Psoas muscle (tissue), 8 donors: Measurements from ENCODE around the gene TMED7. TPM values are rescaled to one million over a fixed set of nuclear protein-coding genes. Genes with fewer than 3 reads are reported as not detected.

Source experiments
- ATAC-seq, 4 donors: fragments of 200-7000 bp; cut with Tn5 transposase; one replicate each; pipeline ENCODE4 v1.9.1; 2020; ENCODE audit warnings: moderate library complexity in 3 of 4, mild to moderate bottlenecking in 2 of 4
- DNase-seq, 2 donors: peaks; one replicate each; pipeline ENCODE4 v3.0.0-alpha.2; 2020
- H3K27ac ChIP-seq: fragments of 200-600 bp; one replicate; pipeline ENCODE4 v1.8.0; 2022
- H3K27me3 ChIP-seq, 3 donors: fragments of 200-600 bp in 1 of 3; one replicate each; pipeline versions ENCODE4 v1.6.1 to v1.8.0; 2013 to 2022; ENCODE audit warnings: low read length in 2 of 3, mild to moderate bottlenecking in 2 of 3, moderate library complexity in 1 of 3; ENCODE audit not compliant: insufficient read depth in 3 of 3
- H3K36me3 ChIP-seq, 2 donors: fragments of 200-600 bp in 1 of 2; one replicate each; pipeline versions ENCODE4 v1.6.1 to v1.8.0; 2013 to 2022; ENCODE audit warnings: low read depth in 1 of 2, mild to moderate bottlenecking in 1 of 2, moderate library complexity in 1 of 2; ENCODE audit not compliant: insufficient read depth in 1 of 2
- H3K4me1 ChIP-seq: fragments of 200-600 bp; one replicate; pipeline ENCODE4 v1.8.0; 2022
- H3K4me3 ChIP-seq: fragments of 200-600 bp; one replicate; pipeline ENCODE4 v1.8.0; 2022; ENCODE audit warnings: mild to moderate bottlenecking
- H3K9me3 ChIP-seq: fragments of 200-600 bp; one replicate; pipeline ENCODE4 v1.8.0; 2022
- CTCF ChIP-seq: fragments of 200-600 bp; IDR thresholded peaks from one replicate; pipeline ENCODE4 v1.8.0; 2022; ENCODE audit warnings: antibody characterized with exemption
- WGBS, 3 donors: extraction: QIAGEN DNeasy Blood & Tissue Kit; methylation state at CpG; one replicate each; pipeline versions ENCODE4 v1.1.6 to v1.1.7; 2013; 5-methylcytosine and 5-hydroxymethylcytosine counted together
- intact Hi-C, 2 donors: fragments of 100-400 bp; cut with DNase I; formaldehyde crosslinking; loops; one replicate each; pipeline versions ENCODE4 v1.11.0 to v1.14.2; 2022
- polyA plus RNA-seq, 3 donors: library from polyadenylated mRNA; stranded (reverse); fragments of 200-250 nt; gene quantifications; one replicate each; pipeline ENCODE4 v1.2.3, GENCODE V29; 2013
- total RNA-seq, 4 donors: library from RNA; stranded (reverse); fragmentation: NEBNext Ultra II Directional in 2 of 4; extraction: Animal tissue kit (Norgen Biotek cat#: 25700) in 2 of 4; gene quantifications; one replicate each; pipeline versions ENCODE4 v1.2.1 to v1.2.4, GENCODE V29; 2021 to 2023
- donor health status: healthy with polysubstance abuse.
- donor health status: DM: no; HTN: no; CAD: no; lungs with moderate emphysema.
- donor health status: Bipolar disorder and iron deficiency.
- donor health status: healthy.
- donor health status: DM: yes; HTN: yes; CAD: no.
- donor health status: DM: no; HTN: no; CAD: no.
- donor health status: DM: no; HTN: no; CAD: no.
- donor health status: DM: yes; HTN: yes; CAD: no.

The TMED7 gene
- total and polyA plus RNA-seq, 7 donors: 18.3 to 59.0 (median 34.2) TPM

DNA sequence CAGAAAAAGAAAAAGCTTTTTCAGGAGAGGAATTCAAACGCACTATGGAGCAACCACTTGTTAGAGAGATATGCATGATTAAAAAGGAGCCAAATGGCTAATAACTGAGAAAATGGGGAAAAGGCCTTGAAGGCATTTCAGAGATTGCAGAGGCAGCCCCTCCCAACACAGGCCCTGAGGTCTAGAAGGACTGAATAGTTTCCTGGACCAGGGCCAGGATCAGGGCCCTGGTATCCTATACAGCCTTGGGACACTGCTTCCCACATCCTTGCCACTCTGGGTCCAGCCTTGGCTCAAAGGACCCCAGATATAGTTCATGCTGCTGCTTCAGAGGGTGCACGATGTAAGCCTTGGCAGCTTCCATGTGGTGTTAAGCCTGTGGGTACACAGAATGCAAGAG is 60.6 kb downstream of the TMED7 start:
- WGBS, 3 donors: 45 to 63% (median 50%) methylated on average over 2 of the region's 2 CpGs
- Histone ChIP-seq H3K9me3 (no peaks in the 10 kb centered on the region), H3K36me3 (no peaks in the 10 kb centered on the region), H3K4me1 (peaks cover 13% of the 10 kb centered on the region), H3K4me3 (no peak overlapping the region), H3K27me3 (no peaks in the 10 kb centered on the region), H3K27ac (no peak overlapping the region)
- no peak for TF ChIP-seq CTCF
- DNase-seq (no peak), ATAC-seq (peak in 1 of 4 donors; percentile 20)
- intact Hi-C loops: no loop called here

Other genes with a start within 250 kb of the TMED7 start
- gene FEM1C, start 81.3 kb downstream of the TMED7 start, total RNA-seq: 10 to 100 TPM; 26.0 to 44.5 (median 32.8) TPM
- gene FEM1C, start 81.3 kb downstream of the TMED7 start, polyA plus RNA-seq: 10 to 100 TPM in 2 of 3 donors, 1 to 10 TPM in 1; 9.1 to 24.0 (median 15.8) TPM
- 1 to 10 TPM; 1.2 to 4.9 (median 1.7) TPM for gene TICAM2, start 23.6 kb downstream of the TMED7 start, total RNA-seq
- gene TICAM2, start 23.6 kb downstream of the TMED7 start, polyA plus RNA-seq: 1 to 10 TPM in 2 of 3 donors, under 1 TPM in 1; 0.63 to 2.9 (median 1.3) TPM
- 1 to 10 TPM; 1.0 to 2.7 (median 2.4) TPM for gene CDO1, start 190.6 kb upstream of the TMED7 start, total RNA-seq
- 1 to 10 TPM; 3.0 to 5.2 (median 4.6) TPM for gene CDO1, start 190.6 kb upstream of the TMED7 start, polyA plus RNA-seq
- 10 to 100 TPM; 20.3 to 32.8 (median 27.1) TPM for gene ATG12, start 215.5 kb upstream of the TMED7 start, total RNA-seq
- 10 to 100 TPM; 19.6 to 44.2 (median 36.2) TPM for gene ATG12, start 215.5 kb upstream of the TMED7 start, polyA plus RNA-seq
- 10 to 100 TPM; 20.2 to 29.6 (median 26.3) TPM for gene AP3S1, start 215.9 kb upstream of the TMED7 start, total RNA-seq
- gene AP3S1, start 215.9 kb upstream of the TMED7 start, polyA plus RNA-seq: 10 to 100 TPM; 24.8 to 30.8 (median 29.9) TPM